ENCODE results near the gene TNS3.
"Not testable (repeated sequence)": the region's sequence is repeated elsewhere in the genome, so short reads cannot be mapped to it uniquely, and the experiment has no call there.

Gene TNS3

DNA sequence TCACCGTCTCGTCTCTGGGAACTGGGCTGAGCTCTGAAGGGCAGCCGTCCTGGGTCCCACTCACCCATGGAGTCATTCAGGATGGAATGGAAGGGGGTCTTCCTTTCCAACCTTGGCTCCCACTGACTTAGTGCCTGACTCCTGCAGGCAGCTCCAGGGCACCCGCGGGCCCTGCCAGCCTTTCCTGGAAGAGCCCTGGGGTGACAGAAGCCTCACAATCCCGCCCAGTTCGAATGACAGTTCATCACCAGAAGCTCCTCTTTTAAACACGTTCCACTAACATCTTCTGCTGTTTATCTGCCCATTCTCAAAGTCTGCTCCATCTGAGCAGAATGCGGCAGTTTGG, 110.6 kb downstream of the TNS3 start:
- DNase-seq (ENCODE audit: low spot score): no peak

DNA sequence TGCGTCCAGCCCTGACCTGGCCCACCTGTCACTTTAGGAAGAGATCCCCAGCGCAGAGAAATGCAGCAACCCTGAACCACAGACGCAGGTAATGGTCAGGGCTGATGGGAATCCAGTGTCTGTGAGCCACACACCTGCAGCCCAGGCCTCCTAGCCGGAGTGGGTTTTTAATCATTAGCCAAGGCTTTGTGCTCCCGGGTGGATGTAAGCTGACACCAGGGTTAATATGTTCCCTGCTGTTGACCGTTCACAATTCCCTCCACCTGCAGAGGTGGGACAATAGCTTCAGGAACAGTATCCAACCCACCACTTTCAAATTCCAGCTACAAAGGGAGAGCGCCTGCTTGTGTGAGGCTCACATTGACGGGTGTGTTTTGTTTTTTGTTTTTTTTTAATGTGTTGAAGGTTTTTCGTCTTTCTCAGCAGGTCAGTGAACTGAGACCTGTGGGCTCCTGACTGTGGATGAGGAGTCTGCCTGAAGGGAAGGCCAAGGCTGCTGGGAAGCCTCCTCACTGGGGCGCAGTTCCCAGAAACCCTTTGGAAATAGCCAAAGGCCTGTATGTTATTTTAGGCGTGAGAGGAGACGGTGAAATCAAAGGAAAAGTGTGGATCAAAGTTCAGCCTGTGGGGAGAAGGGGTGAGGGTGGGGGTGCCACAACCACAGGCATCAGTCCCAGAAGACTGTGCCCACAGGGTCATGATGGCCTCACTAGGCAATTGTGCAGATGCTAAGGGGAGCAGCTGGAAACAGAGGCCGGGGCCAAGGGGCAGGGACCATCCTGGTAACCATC, 111.1 kb downstream of the TNS3 start:
- DNase-seq (ENCODE audit: low spot score): no peak

DNA sequence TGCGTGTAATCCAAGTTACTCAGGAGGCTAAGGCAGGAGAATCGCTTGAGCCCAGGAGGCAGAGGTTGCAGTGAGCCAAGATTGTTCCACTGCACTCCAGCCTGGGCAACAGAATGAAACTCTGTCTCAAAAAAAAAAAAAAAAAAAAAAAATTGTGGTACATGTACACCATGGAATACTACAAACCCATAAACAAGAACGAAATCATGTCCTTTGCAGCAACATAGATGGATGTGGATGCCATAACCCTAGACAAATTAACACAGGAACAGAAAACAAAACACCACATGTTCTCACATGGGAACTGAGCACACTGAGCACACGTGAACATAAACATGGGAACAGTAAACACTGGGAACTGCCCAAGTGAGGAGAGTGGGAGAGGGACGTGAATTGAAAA, 112.1 kb downstream of the TNS3 start:
- DNase-seq (ENCODE audit: low spot score): not testable (repeated sequence)

DNA sequence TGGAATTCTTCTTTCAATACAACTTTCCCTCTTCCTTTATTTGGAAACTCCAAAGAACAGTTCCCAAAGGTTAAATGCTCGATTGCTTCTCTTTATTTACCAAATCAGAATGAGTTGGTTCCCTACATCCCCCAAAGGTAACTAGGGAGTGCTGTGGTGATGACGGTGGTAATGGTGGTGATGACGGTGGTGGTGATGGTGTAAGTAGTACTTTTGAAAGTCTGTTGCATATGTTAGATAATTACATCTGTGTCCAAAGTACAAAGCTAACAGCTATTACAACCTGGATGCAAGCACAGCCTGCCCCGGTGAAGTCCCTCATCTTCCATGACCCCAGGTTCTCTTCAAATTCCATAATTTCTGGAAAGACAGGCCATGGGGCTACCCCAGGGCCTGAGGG, 115.1 kb downstream of the TNS3 start:
- no peak for DNase-seq (ENCODE audit: low spot score)

DNA sequence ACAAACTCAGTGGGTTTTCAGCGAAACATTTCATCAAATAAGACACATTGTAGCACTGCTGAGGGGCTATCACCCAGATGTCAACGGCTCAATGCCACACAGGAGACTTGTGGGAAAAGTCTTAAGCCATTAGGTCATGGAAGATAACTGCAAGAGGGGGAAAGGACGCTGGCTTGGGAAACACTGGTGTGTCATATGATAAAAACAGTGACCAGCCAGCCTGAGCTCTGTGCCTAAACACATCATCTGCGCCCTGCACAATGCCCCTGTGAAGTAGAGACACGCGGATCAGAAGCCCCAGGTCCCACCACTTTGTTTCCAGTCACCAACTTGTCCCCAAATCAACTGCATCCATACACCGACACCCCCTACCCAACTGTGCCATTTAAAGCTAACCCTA, 116.7 kb downstream of the TNS3 start:
- no peak for DNase-seq (ENCODE audit: low spot score)

DNA sequence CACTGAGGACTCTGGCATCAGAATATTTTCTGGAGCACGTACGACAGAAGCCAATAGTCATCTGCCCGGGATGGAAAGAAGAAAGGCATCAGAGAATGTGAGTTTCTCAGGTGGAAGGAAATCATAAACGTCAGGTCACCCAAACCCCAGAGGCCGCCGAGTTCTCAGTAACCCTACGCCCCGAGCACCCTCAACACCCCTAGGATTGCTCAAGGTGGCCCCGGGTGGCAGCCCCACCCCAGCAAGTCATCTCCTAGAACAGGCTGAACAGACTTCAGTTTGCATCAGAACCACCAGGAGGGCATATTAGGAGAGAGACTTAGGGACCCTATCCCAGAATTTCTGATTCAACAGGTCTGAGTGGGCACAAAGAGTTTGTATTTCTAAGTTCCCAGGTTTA, 117.6 kb downstream of the TNS3 start:
- no peak for DNase-seq (ENCODE audit: low spot score)

DNA sequence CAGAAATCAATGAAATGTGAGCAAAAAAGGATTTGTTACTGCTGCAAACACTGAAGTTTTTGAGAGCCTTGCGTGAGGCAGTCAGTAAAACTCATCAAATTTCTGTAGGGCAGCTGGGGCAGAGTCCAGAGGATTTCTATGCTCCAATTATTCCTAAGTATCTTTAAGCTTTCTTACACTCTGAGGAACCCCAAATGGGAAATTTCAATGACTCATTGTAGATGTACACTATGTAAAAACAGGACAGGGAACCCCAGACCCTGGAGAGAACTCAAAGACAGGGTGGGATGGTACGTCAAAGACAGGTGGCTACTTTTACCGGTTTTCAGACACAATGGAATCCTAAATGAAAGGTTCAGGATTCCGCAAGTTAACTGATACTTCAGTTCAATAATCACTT, 120.2 kb downstream of the TNS3 start:
- no peak for DNase-seq (ENCODE audit: low spot score)

DNA sequence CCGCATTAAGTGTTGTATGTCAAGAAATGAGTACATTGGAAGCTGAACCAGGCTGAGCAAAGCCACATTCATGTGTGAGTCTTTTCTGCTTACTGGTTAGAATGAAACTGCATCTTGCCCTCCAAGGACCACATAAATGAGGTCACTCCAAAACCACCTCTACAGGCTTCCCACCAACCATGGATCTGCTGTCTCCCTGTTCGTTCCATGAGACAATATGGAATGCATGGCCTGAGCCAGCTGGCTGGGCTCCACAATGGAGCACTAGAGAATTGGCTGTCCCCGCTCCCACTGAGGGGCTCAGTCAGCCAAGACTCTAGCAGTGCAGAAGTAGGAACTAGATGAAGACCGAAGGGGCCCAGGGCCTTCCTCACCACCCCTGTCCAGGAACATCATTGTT, 120.8 kb downstream of the TNS3 start:
- peak; percentile 41 for DNase-seq (ENCODE audit: low spot score)

DNA sequence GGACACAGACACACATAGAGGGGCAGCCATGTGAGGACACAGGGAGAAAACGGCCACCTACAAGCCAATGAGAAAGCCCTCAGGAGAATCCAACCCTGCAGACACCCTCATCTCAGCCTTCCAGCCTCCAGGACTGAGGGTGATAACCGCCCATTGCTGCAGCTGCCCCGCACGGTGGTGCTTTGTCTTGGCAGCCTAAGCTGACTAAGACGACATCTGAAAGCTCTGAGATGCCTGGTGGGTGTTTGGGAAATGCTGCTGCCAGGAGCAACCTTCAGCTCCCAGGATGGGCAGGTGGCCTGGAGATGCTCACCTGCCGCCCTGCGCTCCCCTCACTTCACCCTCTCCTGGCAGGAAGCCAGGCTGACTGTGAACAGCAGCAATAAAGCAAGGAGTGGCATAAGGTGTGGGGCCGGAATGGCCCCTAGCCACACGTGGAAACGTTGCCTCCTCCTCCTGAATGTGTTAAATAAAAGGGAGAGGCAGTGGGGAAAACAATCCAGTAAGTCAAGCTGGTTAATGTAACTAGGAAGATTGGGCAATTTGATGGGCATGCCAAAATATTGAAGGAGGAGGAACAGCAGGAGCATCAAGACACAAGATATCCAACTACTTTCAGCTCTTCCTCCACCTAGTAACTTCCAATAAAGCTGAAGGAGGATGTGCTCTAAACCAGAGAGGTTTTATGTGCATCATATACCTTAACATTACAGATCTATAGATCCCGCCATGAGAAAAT, 121.5 kb downstream of the TNS3 start:
- DNase-seq (ENCODE audit: low spot score): no peak

DNA sequence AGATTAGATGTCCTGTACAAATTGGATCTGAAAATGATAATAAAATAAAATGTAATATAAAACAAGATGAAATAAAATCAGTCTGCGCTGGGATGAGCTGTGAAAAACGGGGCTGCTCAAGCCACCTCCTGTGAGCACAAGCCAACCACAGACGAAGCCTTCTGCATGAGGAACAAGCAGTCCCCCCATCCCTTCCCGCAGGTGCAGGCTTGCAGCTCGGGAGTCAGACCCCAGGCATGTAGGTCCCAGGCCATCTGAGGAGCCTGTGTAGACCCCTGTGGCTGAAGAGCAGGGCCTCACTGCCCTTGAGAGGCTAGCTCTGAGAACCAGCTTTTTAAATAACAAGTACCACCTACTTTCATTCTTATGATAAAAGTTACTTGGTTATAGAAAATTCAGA, 123.4 kb downstream of the TNS3 start:
- no peak for DNase-seq (ENCODE audit: low spot score)

DNA sequence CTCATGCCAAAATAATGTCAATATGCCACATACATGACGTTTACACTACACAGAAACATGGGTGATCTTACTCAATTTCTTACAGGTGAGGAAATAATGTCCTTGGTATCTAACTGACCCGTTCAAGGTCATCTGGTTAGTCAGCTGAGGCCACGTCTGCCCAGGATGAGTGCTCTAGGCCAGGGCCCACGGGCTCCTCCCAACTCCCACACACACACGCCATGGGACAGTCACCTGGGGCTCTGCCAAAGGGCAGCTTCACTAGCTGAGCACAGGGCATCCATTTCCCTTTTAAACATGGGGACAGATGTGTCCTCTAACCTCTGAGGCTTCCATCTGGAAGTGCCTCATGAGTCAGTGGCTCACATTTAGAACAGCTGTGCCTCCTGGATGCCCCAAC, 123.9 kb downstream of the TNS3 start:
- DNase-seq (ENCODE audit: low spot score): no peak

DNA sequence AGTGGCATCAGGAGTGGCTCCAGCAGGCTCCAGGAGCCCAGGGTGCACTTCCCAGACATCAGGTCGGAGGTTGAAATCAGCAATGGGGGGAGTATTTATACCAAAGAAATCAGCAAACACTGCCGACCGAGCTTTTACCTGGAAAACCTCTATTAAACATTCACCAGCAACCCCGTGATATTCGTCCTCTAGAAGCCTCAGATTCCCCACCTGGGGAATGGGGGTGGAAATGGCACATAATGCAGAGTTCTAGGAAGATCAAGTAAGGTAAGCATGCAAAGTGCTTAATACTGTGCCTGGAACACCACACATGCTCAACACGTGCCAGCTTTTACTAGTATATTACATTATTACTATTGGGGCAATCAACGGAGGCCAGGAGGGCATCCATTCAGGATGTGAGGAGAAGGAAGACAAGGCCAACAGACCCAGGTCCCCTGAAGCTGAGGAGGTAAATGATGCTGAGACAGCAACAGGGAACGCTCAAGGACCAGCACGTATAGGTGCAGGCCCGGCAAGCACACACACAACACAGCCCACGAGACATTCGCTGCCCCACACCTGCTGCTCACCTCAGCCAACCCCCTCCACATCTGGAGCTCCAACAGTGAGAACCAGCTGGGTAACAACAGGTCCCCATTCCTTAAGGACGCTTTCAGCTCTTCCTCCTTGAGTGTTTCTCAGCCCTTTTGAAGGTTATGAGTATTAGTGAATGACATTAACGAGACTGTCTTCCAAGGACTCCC, 125.5 kb downstream of the TNS3 start:
- DNase-seq (ENCODE audit: low spot score): no peak

DNA sequence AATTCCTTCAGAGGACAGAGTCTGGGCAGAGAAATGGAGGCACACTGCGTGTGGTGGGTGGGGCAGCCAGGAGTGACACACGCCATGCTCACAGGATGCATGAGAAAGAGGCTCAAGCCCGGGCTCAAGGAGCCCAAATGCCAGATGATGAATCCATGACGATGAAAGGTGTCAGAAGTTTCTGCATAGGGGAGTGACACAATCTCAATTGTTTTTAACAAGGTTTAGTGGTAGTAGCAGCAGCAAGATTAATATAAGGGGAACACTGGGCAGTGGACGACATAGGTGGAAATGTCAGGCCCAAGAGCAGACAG, 126.1 kb downstream of the TNS3 start:
- no peak for DNase-seq (ENCODE audit: low spot score)

DNA sequence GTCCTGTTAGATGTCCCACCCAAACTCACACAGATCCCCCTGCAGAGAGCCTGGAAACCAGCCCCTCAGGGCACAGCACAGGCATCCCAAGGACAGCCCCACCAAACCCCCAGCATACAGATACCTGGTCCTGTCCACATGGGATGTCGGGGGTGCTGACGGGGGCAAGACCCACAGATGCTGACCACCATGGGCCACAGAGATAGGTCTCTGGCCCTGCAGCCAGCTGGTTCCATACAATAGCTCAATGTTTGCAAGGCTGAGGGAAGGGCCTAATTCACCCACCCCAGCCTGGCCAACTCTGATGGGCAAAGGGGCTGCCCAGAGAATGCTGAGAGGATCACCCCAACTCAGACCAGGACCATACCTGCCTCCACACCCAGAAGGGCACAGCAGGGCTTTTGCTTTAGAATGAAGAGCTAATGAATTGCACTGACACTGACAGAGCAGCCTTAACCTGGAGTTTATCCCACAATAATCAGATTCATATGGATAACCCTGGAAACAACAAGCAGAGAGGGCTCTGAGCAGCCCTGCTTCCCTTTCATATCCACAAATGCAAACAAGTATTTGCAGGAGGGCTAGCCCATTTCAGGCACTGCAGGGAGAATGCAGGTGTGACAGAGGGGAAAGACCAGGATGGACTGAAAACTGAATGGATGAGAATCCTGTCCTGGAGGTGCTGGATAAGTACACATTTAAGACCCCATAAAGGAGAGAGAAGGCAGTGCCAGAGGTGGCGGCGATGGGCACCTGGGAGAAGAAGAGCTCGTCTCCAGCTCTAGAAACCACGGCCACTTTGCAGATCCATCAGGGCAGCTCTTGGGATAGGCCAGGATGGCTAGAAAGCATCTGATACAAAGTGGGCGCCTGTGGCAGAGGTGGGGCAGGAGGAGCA, 126.7 kb downstream of the TNS3 start:
- DNase-seq (ENCODE audit: low spot score): no peak

DNA sequence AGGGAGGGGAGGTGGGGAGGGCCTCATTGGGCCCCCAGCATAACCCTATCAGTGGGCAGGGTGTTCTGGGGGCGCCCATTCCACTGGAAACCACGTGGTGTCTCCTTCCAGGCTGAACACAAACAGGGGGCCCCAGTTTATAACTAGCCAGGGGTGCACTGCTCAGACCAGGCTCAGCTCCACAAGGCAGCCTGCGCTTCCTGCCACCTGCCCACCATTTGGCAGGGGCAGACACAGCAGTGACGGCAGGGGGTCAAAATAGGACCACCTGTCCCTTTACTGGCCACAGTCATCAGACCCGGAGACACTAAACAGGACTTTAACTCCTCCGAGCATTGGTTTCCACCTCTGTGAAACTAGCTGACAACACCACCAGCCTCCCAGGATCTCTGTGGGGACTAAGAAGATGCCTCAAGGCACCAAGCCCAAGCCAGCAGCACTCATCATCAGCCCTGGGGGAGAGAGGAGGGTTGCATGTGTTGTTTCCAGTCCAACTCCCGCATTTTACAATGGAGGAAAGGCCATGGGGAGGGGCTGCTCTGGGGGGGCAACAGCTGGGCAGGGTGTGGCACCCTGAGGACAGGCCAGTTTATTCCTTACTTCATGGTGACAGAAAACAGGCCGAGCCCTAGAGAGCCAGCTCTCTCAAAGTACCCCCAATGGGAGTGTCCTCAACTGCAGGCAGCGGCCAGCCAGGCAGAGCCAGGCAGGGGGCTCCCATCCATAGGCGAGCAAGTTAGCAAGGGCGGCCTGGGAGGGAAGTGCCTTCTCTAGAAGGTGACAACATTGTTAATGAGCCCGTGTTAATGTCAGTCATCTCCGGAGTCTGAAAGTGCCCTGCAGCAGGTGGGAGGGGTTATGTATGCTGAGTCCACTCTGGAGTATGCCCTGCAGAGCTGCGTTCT, 127.6 kb downstream of the TNS3 start:
- no peak for DNase-seq (ENCODE audit: low spot score)

DNA sequence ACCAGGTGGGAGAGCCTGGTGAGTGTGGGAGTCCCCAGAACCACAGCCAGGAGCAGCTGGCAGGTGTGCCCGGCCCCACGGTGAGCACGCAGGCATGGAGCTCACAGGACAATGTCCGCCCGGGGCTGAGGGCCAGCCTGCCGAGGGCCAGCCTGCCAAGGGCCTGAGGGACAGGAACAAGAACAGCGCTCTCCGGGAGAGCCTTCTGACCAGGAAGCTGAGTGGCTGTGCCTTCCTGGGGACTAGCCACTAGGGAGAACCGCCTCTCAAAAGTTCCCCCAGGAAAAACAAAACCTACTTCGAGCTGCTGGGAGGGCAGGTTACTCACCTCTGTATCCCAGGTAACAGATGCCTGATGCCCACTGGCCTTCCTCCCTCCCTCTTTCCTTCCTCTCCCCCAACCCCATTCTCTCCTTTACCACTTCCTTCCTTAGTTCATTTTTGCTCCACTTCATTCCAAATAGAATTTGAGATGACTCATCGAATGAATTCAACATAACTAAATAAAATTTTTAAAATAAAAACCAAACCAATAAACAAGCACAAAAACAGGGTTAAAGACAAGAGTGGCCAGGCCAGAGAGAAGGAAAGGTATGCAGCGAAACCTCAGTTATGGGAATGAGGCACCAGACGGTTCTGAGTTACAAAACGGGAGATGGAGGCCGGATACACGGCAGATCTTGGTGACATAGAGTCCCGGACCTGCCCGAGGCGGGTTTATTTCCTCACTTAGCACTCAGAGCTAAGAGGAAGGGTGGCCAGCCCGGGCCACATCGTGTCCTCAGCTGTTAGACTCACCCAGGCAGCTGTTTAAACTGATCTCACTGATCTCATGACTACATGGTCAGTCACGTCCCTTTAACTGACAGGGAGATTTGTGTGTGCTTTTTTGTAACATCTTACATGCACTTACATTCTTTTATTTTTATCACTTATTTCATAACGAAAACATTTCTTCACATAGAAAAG, 128.5 kb downstream of the TNS3 start:
- peak; percentile 42 for DNase-seq (ENCODE audit: low spot score)

DNA sequence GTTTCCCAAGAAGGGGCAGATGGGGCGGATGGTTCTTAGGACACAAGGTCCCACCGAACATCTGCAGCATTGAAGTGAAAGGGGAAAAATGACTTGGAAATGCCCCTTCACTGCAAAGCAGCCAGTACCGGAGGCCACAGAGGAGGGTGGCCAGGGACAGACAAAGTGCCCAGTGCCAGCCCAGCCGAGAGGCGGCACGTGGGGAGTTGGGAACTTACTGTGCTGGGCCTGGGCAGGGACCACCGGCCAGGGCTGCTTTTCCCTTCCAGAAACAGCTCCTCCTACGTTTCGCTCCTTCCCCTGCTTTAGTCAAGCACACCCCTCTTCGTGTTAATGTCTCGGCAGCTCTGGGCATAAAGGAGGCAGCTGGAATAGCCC, 129.2 kb downstream of the TNS3 start:
- no peak for DNase-seq (ENCODE audit: low spot score)

DNA sequence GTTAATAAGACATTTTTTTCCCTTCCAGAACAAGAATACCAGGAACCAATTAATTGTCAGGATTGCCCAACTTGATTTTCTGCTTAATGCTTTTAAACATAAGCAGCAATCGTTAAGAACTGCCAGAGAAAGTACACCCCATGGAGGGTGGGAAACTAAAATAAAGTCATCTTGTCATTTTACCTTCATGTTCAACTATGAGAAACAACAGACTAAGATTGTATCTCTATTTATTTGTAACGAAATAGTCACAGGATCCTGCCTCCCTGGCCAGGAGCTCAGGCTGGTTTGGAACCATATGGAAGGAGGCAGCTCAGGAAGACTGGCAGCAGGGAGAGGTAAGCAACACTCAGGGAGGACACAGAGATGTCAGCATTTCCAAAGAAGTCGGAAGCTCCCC, 129.6 kb downstream of the TNS3 start:
- DNase-seq (ENCODE audit: low spot score): peak; percentile 74

DNA sequence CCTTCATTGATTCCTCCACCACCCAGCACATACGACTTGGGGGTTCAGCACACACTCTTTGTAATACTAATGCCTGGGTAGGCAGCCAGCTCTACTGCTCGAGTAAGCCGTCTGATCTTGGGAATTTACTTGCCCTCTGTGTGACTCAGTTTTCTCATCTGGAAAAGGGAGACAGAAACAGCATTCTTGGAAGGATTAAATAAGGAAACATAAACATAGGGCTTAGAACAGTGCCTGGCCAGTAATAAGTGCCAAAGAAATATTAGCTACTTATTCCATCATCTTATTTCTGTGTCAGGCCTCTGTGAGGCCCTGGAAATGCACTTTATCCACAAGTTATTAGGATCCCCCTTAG, 130.1 kb downstream of the TNS3 start:
- no peak for DNase-seq (ENCODE audit: low spot score)
